ENCODE data around the gene COL2A1. TPM values are rescaled to one million over a fixed set of nuclear protein-coding genes. Genes with fewer than 3 reads are reported as not detected.
A peak's percentile ranks its signal among the peaks of the same experiment; 100 is the strongest.
"Not testable (repeated sequence)": the region's sequence is repeated elsewhere in the genome, so short reads cannot be mapped to it uniquely, and the experiment has no call there.

The COL2A1 gene
- polyA plus RNA-seq, 10 donors: 5.5 to 83.1 (median 39.5) TPM

GRCh38 chr12:47977772-47978597 is 26.3 kb downstream of the COL2A1 start:
- no peak for DNase-seq

- no peak for DNase-seq
These were observed 27.1 kb downstream of the COL2A1 start for GRCh38 chr12:47977046-47977771.

- DNase-seq: no peak
These were observed 28.5 kb downstream of the COL2A1 start for GRCh38 chr12:47975816-47976215.

GRCh38 chr12:47975036-47975620 is 29.1 kb downstream of the COL2A1 start:
- no peak for DNase-seq

GRCh38 chr12:47973870-47974269 is 30.4 kb downstream of the COL2A1 start:
- no peak for DNase-seq

GRCh38 chr12:47972895-47973294 is 31.4 kb downstream of the COL2A1 start:
- no peak for DNase-seq

GRCh38 chr12:47970843-47971242 is 33.4 kb downstream of the COL2A1 start:
- DNase-seq: no peak

GRCh38 chr12:47969845-47970244 is 34.4 kb downstream of the COL2A1 start:
- DNase-seq: no peak

GRCh38 chr12:47967461-47968321 is 36.6 kb downstream of the COL2A1 start:
- peak in 2 of 3 donors; percentile 46 to 74 for DNase-seq

- DNase-seq: no peak
These were observed 38.7 kb downstream of the COL2A1 start for GRCh38 chr12:47965581-47965980.

- DNase-seq: peak in 2 of 3 donors; percentile 10 to 49
These were observed 40.1 kb downstream of the COL2A1 start for GRCh38 chr12:47964106-47964728.

- DNase-seq: peak; percentile 93 to 98 (median 98)
These were observed 40.8 kb downstream of the COL2A1 start, which contains the start of gene TMEM106C for GRCh38 chr12:47963340-47964040. TSS of gene TMEM106C (plus strand) at chr12:47963596. CDS start at chr12:47964237, 641 bp downstream.

- no peak for DNase-seq
These were observed 42.1 kb downstream of the COL2A1 start for GRCh38 chr12:47962198-47962597.

GRCh38 chr12:47957671-47958070 is 46.6 kb downstream of the COL2A1 start:
- not testable (repeated sequence) for DNase-seq

- no peak for DNase-seq
These were observed 49.2 kb downstream of the COL2A1 start for GRCh38 chr12:47955059-47955458.

- no peak for DNase-seq
These were observed 49.7 kb downstream of the COL2A1 start for GRCh38 chr12:47954467-47955045.

- no peak for DNase-seq
These were observed 50.2 kb downstream of the COL2A1 start for GRCh38 chr12:47954058-47954457.

- no peak for DNase-seq
These were observed 53.3 kb downstream of the COL2A1 start for GRCh38 chr12:47950856-47951468.

All from muscle of back (tissue), 11 donors.